22Rv1 (cell line): Measurements from ENCODE around the gene ARHGAP42.

Experiments
- ZFX ChIP-seq: fragments of 450-650 bp; IDR thresholded peaks from 2 replicates; pipeline ENCODE4 v1.6.1; 2017; ENCODE audit warnings: antibody characterized with exemption, borderline replicate concordance
- TF ChIP-seq, protein P1 (sequence below): fragments of 450-650 bp; IDR thresholded peaks from 2 replicates; pipeline ENCODE4 v1.5.1; 2017; ENCODE audit warnings: mild to moderate bottlenecking

DNA sequence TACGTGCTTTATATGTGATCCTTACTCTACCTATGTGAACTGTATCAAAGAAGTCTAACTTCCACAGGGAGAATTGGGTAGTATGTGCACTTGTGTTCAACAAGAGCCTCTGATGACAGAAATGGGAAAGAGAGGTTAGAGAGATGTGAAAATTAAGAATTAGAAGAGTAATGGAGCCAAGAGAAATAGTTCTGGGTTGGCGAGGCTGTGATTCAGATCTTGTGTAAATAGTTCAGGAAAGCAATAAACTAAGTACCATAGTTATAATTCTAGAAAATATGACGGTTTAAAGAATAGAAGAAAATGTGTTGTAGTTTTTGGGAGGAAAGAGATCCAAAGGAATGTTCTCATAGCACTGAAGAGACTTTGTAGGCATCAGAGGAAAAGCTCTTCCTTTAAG lies 112.4 kb downstream of the ARHGAP42 start:
- TF ChIP-seq, protein P1, sequence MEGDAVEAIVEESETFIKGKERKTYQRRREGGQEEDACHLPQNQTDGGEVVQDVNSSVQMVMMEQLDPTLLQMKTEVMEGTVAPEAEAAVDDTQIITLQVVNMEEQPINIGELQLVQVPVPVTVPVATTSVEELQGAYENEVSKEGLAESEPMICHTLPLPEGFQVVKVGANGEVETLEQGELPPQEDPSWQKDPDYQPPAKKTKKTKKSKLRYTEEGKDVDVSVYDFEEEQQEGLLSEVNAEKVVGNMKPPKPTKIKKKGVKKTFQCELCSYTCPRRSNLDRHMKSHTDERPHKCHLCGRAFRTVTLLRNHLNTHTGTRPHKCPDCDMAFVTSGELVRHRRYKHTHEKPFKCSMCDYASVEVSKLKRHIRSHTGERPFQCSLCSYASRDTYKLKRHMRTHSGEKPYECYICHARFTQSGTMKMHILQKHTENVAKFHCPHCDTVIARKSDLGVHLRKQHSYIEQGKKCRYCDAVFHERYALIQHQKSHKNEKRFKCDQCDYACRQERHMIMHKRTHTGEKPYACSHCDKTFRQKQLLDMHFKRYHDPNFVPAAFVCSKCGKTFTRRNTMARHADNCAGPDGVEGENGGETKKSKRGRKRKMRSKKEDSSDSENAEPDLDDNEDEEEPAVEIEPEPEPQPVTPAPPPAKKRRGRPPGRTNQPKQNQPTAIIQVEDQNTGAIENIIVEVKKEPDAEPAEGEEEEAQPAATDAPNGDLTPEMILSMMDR: no peak
- no peak for TF ChIP-seq ZFX
